ENCODE results near the gene CDK10.
"Not testable (repeated sequence)": the region's sequence is repeated elsewhere in the genome, so short reads cannot be mapped to it uniquely, and the experiment has no call there.

Gene CDK10

GRCh38 chr16:89691231-89691985 lies 4.9 kb downstream of the CDK10 start:
- H3K4me3 ChIP-seq (replicated peaks; ENCODE audit: low read depth, low read length), result no peak overlapping the region
- DNase-seq (ENCODE audit: extremely low read depth, low read depth), result no peak
- no peak for TF ChIP-seq CTCF (IDR thresholded peaks at IDR 0.05; ENCODE audit: low read depth, low read length, missing control alignments)

DNA sequence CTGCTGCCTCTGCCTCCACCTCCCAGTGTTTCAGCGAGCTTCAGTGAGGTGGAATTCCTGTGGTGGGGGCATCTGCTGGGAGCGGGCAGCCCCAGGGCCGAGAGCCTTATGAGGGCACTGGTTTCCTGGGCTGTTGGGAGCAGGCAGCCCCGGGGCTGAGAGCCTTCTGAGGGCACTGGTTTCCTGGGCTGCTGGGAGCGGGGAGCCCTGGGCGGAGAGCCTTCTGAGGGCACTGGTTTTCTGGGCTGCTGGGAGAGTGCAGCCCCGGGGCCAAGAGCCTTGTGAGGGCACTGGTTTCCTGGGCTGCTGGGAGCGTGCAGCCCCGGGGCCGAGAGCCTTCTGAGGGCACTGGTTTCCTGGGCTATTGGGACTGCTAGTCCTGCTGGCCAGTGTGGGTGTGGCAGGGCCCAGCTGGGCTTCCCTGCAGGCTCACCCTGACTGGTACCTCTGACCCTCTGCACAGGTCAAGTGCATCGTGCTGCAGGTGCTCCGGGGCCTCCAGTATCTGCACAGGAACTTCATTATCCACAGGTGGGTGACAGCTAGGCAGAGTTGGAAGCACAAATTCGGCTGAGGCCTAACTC lies 5.6 kb downstream of the CDK10 start:
- no peak for TF ChIP-seq CTCF (IDR thresholded peaks at IDR 0.05; ENCODE audit: low read depth, low read length, missing control alignments)
- DNase-seq (ENCODE audit: extremely low read depth, low read depth), result no peak

DNA sequence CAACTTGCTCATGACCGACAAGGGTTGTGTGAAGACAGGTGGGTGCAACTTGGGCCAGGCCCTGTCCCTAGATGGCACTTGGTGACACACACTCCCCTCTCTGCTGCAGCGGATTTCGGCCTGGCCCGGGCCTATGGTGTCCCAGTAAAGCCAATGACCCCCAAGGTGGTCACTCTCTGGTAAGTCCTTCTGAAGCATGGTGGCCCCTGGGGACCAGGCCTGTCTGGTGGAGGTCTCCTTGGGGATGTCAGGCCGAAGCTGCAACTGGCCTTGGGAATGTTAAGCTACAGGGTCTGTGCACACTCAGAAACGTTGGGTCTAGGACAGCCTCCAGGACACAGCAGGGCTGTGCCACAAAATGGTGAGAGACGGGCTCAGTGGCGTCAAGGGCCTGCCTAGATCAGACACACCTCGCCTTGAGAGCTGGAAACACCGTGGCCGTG lies 6.8 kb downstream of the CDK10 start:
- TF ChIP-seq CTCF (IDR thresholded peaks at IDR 0.05; ENCODE audit: low read depth, low read length, missing control alignments), result no peak
- no peak for DNase-seq (ENCODE audit: extremely low read depth, low read depth)
- H3K4me3 ChIP-seq (replicated peaks; ENCODE audit: low read depth, low read length), result no peak overlapping the region

More for the DNA sequence above, 5.6 kb downstream of the CDK10 start:
- no peak overlapping the region for H3K4me3 ChIP-seq (replicated peaks; ENCODE audit: low read depth, low read length)

DNA sequence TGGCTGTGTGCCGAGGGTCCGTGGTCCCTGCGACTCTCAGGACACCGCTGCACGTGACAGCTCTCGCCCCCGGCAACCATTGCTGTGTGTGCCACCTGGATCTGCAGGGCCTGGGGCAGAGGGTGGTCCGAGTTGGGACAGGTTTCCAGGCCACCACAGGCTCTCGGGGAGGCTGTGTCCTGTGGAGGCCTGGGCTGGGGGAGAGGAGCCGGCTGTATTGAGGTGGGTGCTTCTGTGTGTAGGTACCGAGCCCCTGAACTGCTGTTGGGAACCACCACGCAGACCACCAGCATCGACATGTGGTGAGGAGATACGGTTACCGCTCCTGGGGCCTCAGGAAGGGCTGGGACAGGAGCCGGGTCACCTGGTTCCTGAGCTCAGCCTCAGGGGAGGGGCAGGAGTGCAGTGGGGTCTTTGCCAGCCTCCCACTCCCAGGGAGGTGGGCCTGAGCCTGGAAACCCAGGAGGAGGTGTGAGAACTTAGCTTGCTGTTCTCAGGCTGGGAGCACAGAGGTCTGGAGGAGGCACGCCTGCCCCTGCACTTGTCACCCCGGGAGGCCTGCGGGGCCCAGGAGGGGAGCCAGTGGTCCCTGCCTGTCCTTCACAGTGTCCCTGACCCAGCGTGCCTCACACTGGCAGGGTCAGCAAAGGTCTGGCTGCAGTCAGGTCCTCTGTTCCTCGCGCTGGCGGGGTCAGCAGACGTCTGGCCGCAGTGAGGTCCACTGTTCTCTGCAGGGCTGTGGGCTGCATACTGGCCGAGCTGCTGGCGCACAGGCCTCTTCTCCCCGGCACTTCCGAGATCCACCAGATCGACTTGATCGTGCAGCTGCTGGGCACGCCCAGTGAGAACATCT lies 7.7 kb downstream of the CDK10 start:
- DNase-seq (ENCODE audit: extremely low read depth, low read depth), result no peak
- no peak overlapping the region for H3K4me3 ChIP-seq (replicated peaks; ENCODE audit: low read depth, low read length)
- TF ChIP-seq CTCF (IDR thresholded peaks at IDR 0.05; ENCODE audit: low read depth, low read length, missing control alignments), result no peak

DNA sequence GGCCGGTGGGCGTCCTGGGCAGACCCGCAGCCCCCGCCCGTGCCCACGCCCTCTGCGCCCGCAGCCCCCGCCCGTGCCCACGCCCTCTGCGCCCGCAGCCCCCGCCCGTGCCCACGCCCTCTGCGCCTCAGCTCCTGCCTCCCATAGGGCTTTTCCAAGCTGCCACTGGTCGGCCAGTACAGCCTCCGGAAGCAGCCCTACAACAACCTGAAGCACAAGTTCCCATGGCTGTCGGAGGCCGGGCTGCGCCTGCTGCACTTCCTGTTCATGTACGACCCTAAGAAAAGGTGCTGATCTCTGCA lies 8.2 kb downstream of the CDK10 start:
- DNase-seq (ENCODE audit: extremely low read depth, low read depth); H3K4me3 ChIP-seq (replicated peaks; ENCODE audit: low read depth, low read length): not testable (repeated sequence)

GRCh38 chr16:89695086-89695874 lies 8.8 kb downstream of the CDK10 start:
- no peak for TF ChIP-seq CTCF (IDR thresholded peaks at IDR 0.05; ENCODE audit: low read depth, low read length, missing control alignments)
- no peak overlapping the region for H3K4me3 ChIP-seq (replicated peaks; ENCODE audit: low read depth, low read length)
- no peak for DNase-seq (ENCODE audit: extremely low read depth, low read depth)
